CD4-positive, CD25-positive, alpha-beta regulatory T cell (primary cell): Measurements from ENCODE around the gene SYTL3. TPM values are rescaled to one million over a fixed set of nuclear protein-coding genes. Genes with fewer than 3 reads are reported as not detected.
"Not testable (repeated sequence)": the region's sequence is repeated elsewhere in the genome, so short reads cannot be mapped to it uniquely, and the experiment has no call there.

Source experiments
- ATAC-seq, 2 donors: fragments of 150-1000 bp; cut with Tn5 transposase; one replicate each; pipeline ENCODE4 v1.10.0; 2021; ENCODE audit warnings: low read depth in 2 of 2, moderate number of reproducible peaks in 2 of 2, moderate library complexity in 1 of 2
- DNase-seq, 3 donors: peaks; one replicate each; pipeline versions ENCODE4 v3.0.0 to v3.0.0-alpha.2; 2012 to 2022; ENCODE audit warnings: mixed read lengths in 1 of 3
- H3K27ac ChIP-seq: one replicate; pipeline ENCODE4 v1.7.0; 2013; ENCODE audit warnings: mild to moderate bottlenecking, low read length; ENCODE audit not compliant: insufficient read depth, poor library complexity, severe bottlenecking
- H3K27me3 ChIP-seq: one replicate; pipeline ENCODE4 v1.7.0; 2013; ENCODE audit warnings: low read length; ENCODE audit not compliant: control insufficient read depth, insufficient read depth
- H3K36me3 ChIP-seq: one replicate; pipeline ENCODE4 v1.7.0; 2013; ENCODE audit warnings: mild to moderate bottlenecking, low read length, moderate library complexity; ENCODE audit not compliant: control insufficient read depth, insufficient read depth
- H3K4me1 ChIP-seq: 2 replicates; pipeline ENCODE4 v1.7.0; 2013; ENCODE audit warnings: mild to moderate bottlenecking, low read length; ENCODE audit not compliant: insufficient read depth, control insufficient read depth, poor library complexity, severe bottlenecking
- H3K4me3 ChIP-seq: one replicate; pipeline ENCODE4 v1.7.0; 2013; ENCODE audit warnings: low read depth, mild to moderate bottlenecking, low read length, moderate library complexity
- H3K9me3 ChIP-seq, 2 experiments: 1 replicate in 1 of 2; 2 replicates in 1 of 2; pipeline ENCODE4 v1.7.0; 2013; ENCODE audit warnings: low read length in 2 of 2, mild to moderate bottlenecking in 1 of 2, moderate library complexity in 1 of 2; ENCODE audit not compliant: control insufficient read depth in 2 of 2
- H3K27ac Mint-ChIP-seq, 3 donors: one replicate each; pipeline ENCODE4 v1.8.0; 2020 to 2022; ENCODE audit warnings: mild to moderate bottlenecking in 3 of 3, mixed read lengths in 3 of 3, moderate library complexity in 2 of 3
- H3K27me3 Mint-ChIP-seq: one replicate; pipeline ENCODE4 v1.8.0; 2022; ENCODE audit warnings: mild to moderate bottlenecking, mixed read lengths
- H3K36me3 Mint-ChIP-seq: one replicate; pipeline ENCODE4 v1.8.0; 2020; ENCODE audit warnings: mixed read lengths
- H3K4me1 Mint-ChIP-seq, 4 donors: one replicate each; pipeline ENCODE4 v1.8.0; 2020 to 2022; ENCODE audit warnings: mixed read lengths in 4 of 4, mild to moderate bottlenecking in 1 of 4
- H3K4me3 Mint-ChIP-seq, 4 donors: one replicate each; pipeline ENCODE4 v1.8.0; 2020 to 2022; ENCODE audit warnings: mild to moderate bottlenecking in 4 of 4, mixed read lengths in 4 of 4, moderate library complexity in 3 of 4
- H3K9me3 Mint-ChIP-seq, 7 donors: one replicate each; pipeline ENCODE4 v1.8.0; 2020 to 2022; ENCODE audit warnings: mixed read lengths in 7 of 7, mild to moderate bottlenecking in 3 of 7, moderate library complexity in 2 of 7
- polyA plus RNA-seq, 4 donors: library from polyadenylated mRNA; unstranded; fragments of 300-500 nt; fragmentation: Illumina TruSeq; gene quantifications; one replicate each; pipeline ENCODE4 v1.2.3, GENCODE V29; 2021
- total RNA-seq: library from RNA; stranded (reverse); gene quantifications from one replicate; pipeline ENCODE4 v1.2.3, GENCODE V29; 2022

The SYTL3 gene
- total and polyA plus RNA-seq, 5 donors from 2014 or later = 12.2 to 54.8 (median 14.1) TPM

GRCh38 chr6:158608221-158608620, 41.6 kb upstream of the SYTL3 start:
- Mint-ChIP-seq H3K27ac (no peak overlapping the region), H3K4me3 (no peak overlapping the region), H3K27me3 (no peaks in the 10 kb centered on the region), H3K36me3 (peaks cover 45% of the 10 kb centered on the region), H3K4me1 (peaks cover 7 to 18% (median 11%) of the 10 kb centered on the region in 4 donors), H3K9me3 (no peaks in the 10 kb centered on the region)
- DNase-seq = no peak
- H3K36me3 ChIP-seq = peaks cover 83% of the 10 kb centered on the region
- no peak for ATAC-seq
- no peaks in the 10 kb centered on the region for H3K27me3 ChIP-seq
- H3K4me1 ChIP-seq = no peaks in the 10 kb centered on the region
- no peak overlapping the region for H3K4me3 ChIP-seq
- no peak overlapping the region for H3K27ac ChIP-seq
- H3K9me3 ChIP-seq = no peaks in the 10 kb centered on the region

- Mint-ChIP-seq H3K36me3 (peaks cover 45% of the 10 kb centered on the region), H3K4me1 (peaks cover 0 to 12% (median 10%) of the 10 kb centered on the region in 4 donors), H3K27ac (no peak overlapping the region), H3K9me3 (peaks cover 0 to 2% (median 0%) of the 10 kb centered on the region in 7 donors), H3K4me3 (no peak overlapping the region), H3K27me3 (no peaks in the 10 kb centered on the region)
- H3K9me3 ChIP-seq = no peaks in the 10 kb centered on the region
- no peaks in the 10 kb centered on the region for H3K4me1 ChIP-seq
- H3K36me3 ChIP-seq = peaks cover 89% of the 10 kb centered on the region
- no peaks in the 10 kb centered on the region for H3K27me3 ChIP-seq
- H3K27ac ChIP-seq = no peak overlapping the region
- DNase-seq (no peak), ATAC-seq (no peak)
- H3K4me3 ChIP-seq = no peak overlapping the region
Observed at GRCh38 chr6:158609455-158610155, 40.2 kb upstream of the SYTL3 start.

GRCh38 chr6:158610319-158610968, 39.4 kb upstream of the SYTL3 start:
- no peak for ATAC-seq
- H3K27ac Mint-ChIP-seq = peak overlapping the region in 1 of 3 donors; percentile 85
- H3K36me3 Mint-ChIP-seq = peaks cover 50% of the 10 kb centered on the region
- Histone ChIP-seq H3K4me3 (no peak overlapping the region), H3K9me3 (no peaks in the 10 kb centered on the region), H3K27me3 (no peaks in the 10 kb centered on the region), H3K4me1 (no peaks in the 10 kb centered on the region), H3K36me3 (peaks cover 84% of the 10 kb centered on the region), H3K27ac (no peak overlapping the region)
- H3K4me1 Mint-ChIP-seq = peaks cover 0 to 12% (median 6%) of the 10 kb centered on the region in 4 donors
- DNase-seq = no peak
- no peak overlapping the region for H3K4me3 Mint-ChIP-seq
- peaks cover 0 to 6% (median 0%) of the 10 kb centered on the region in 7 donors for H3K9me3 Mint-ChIP-seq
- no peaks in the 10 kb centered on the region for H3K27me3 Mint-ChIP-seq

GRCh38 chr6:158611039-158611438, 38.8 kb upstream of the SYTL3 start:
- H3K27me3 Mint-ChIP-seq = no peaks in the 10 kb centered on the region
- DNase-seq (no peak), ATAC-seq (no peak)
- Histone ChIP-seq H3K4me1 (no peaks in the 10 kb centered on the region), H3K36me3 (peaks cover 79% of the 10 kb centered on the region), H3K4me3 (no peak overlapping the region), H3K9me3 (no peaks in the 10 kb centered on the region), H3K27ac (no peak overlapping the region), H3K27me3 (no peaks in the 10 kb centered on the region)
- H3K4me3 Mint-ChIP-seq = no peak overlapping the region
- H3K9me3 Mint-ChIP-seq = peaks cover 0 to 6% (median 0%) of the 10 kb centered on the region in 7 donors
- peak overlapping the region in 1 of 3 donors; percentile 85 for H3K27ac Mint-ChIP-seq
- H3K36me3 Mint-ChIP-seq = peaks cover 55% of the 10 kb centered on the region
- peaks cover 0 to 12% (median 5%) of the 10 kb centered on the region in 4 donors for H3K4me1 Mint-ChIP-seq

- H3K9me3 Mint-ChIP-seq = peaks cover 0 to 6% (median 0%) of the 10 kb centered on the region in 7 donors
- ATAC-seq (no peak), DNase-seq (no peak)
- peaks cover 5 to 12% (median 6%) of the 10 kb centered on the region in 4 donors for H3K4me1 Mint-ChIP-seq
- H3K27ac Mint-ChIP-seq = peak overlapping the region in 1 of 3 donors; percentile 85
- Histone ChIP-seq H3K4me3 (no peak overlapping the region), H3K27ac (no peak overlapping the region), H3K9me3 (no peaks in the 10 kb centered on the region), H3K36me3 (peaks cover 76% of the 10 kb centered on the region), H3K4me1 (no peaks in the 10 kb centered on the region), H3K27me3 (no peaks in the 10 kb centered on the region)
- H3K36me3 Mint-ChIP-seq = peaks cover 60% of the 10 kb centered on the region
- H3K27me3 Mint-ChIP-seq = no peaks in the 10 kb centered on the region
- H3K4me3 Mint-ChIP-seq = no peak overlapping the region
Observed at GRCh38 chr6:158611541-158612370, 38.1 kb upstream of the SYTL3 start.

- H3K36me3 Mint-ChIP-seq = peaks cover 70% of the 10 kb centered on the region
Observed at GRCh38 chr6:158614606-158615005, 35.2 kb upstream of the SYTL3 start.

GRCh38 chr6:158618289-158618688, 31.6 kb upstream of the SYTL3 start:
- H3K36me3 ChIP-seq = peaks cover 46% of the 10 kb centered on the region
- not testable (repeated sequence) for H3K27me3 ChIP-seq, H3K9me3 Mint-ChIP-seq, DNase-seq, H3K4me3 ChIP-seq, H3K27ac ChIP-seq, H3K4me1 ChIP-seq, H3K27me3 Mint-ChIP-seq, ATAC-seq, H3K9me3 ChIP-seq, H3K4me3 Mint-ChIP-seq
- Mint-ChIP-seq H3K4me1 (peaks cover 4 to 26% (median 13%) of the 10 kb centered on the region in 4 donors), H3K27ac (peak overlapping the region in 2 of 3 donors; percentile 36 to 74), H3K36me3 (peaks cover 64% of the 10 kb centered on the region)

More at GRCh38 chr6:158614606-158615005, 35.2 kb upstream of the SYTL3 start:
- H3K27me3 Mint-ChIP-seq, DNase-seq, ATAC-seq, H3K4me1 ChIP-seq, H3K27ac ChIP-seq, H3K4me3 Mint-ChIP-seq, H3K27me3 ChIP-seq, H3K9me3 Mint-ChIP-seq, H3K4me3 ChIP-seq, H3K27ac Mint-ChIP-seq, H3K9me3 ChIP-seq: not testable (repeated sequence)
- peaks cover 11 to 26% (median 15%) of the 10 kb centered on the region in 4 donors for H3K4me1 Mint-ChIP-seq
- peaks cover 50% of the 10 kb centered on the region for H3K36me3 ChIP-seq
